ENCODE data around the gene C16orf54. TPM values are rescaled to one million over a fixed set of nuclear protein-coding genes. Genes with fewer than 3 reads are reported as not detected.
"Not testable (repeated sequence)": the region's sequence is repeated elsewhere in the genome, so short reads cannot be mapped to it uniquely, and the experiment has no call there.

Gene C16orf54, protein sequence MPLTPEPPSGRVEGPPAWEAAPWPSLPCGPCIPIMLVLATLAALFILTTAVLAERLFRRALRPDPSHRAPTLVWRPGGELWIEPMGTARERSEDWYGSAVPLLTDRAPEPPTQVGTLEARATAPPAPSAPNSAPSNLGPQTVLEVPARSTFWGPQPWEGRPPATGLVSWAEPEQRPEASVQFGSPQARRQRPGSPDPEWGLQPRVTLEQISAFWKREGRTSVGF
- not detected in 2 replicates for total RNA-seq (2022)
- not detected for Bru-seq, nascent RNA
- not detected for BruChase-seq, experiment 1, labeled RNA remaining after a 6-hour chase
- not detected for BruChase-seq, experiment 2, labeled RNA remaining after a 2-hour chase
- long read RNA-seq: 0 reads

GRCh38 chr16:29745853-29746345 lies at the start of gene C16orf54:
Gene C16orf54 (minus strand): TSS chr16:29745990. CDS start chr16:29744951, 1,039 bp downstream.
- intact Hi-C loops (cut with micrococcal nuclease): no loop called here
- TF ChIP-seq, protein P1, sequence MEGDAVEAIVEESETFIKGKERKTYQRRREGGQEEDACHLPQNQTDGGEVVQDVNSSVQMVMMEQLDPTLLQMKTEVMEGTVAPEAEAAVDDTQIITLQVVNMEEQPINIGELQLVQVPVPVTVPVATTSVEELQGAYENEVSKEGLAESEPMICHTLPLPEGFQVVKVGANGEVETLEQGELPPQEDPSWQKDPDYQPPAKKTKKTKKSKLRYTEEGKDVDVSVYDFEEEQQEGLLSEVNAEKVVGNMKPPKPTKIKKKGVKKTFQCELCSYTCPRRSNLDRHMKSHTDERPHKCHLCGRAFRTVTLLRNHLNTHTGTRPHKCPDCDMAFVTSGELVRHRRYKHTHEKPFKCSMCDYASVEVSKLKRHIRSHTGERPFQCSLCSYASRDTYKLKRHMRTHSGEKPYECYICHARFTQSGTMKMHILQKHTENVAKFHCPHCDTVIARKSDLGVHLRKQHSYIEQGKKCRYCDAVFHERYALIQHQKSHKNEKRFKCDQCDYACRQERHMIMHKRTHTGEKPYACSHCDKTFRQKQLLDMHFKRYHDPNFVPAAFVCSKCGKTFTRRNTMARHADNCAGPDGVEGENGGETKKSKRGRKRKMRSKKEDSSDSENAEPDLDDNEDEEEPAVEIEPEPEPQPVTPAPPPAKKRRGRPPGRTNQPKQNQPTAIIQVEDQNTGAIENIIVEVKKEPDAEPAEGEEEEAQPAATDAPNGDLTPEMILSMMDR (IDR thresholded peaks at IDR 0.05; ENCODE audit: unreplicated experiment): no peak
- Mint-ChIP-seq H3K9me3 (ENCODE audit: unreplicated experiment) (no peaks in the 10 kb centered on the region), H3K4me1 (ENCODE audit: insufficient read depth, unreplicated experiment) (no peaks in the 10 kb centered on the region), H3K27ac (ENCODE audit: low read depth, unreplicated experiment) (no peak within 1 kb of the TSS), H3K4me3 (ENCODE audit: unreplicated experiment) (no peak within 1 kb of the TSS), H3K27me3 (ENCODE audit: insufficient read depth, unreplicated experiment) (peaks cover 22% of the 10 kb centered on the region), H3K36me3 (ENCODE audit: insufficient read depth, unreplicated experiment) (peaks cover 8% of the 10 kb centered on the region)
- DNase-seq (ENCODE audit: unreplicated experiment): no peak
- ChIA-PET POLR2A (no interaction called here), CTCF (no interaction called here)
- BruUV-seq (replicated peaks): no TSS peak

DNA sequence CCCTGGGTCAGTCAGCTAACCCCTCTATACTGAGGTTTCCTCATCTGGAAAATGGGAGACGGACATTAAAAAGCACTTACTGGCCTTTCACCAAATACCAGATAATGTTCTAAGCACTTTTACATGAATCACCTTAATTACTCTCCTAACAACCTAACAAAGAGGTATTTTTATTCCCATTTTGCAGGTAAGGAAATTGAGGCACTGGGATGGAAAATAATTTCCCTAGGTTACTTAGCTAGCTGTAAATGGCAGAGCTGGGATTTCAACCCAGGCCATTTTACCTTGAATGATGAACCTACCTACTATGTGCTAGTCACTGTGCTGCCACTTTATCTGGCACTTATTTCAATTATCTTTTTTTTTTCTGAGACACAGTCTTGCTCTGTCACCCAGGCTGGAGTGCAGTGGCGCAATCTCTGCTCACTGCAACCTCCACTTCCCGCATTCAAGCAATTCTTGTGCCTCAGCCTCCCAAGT lies 48.5 kb upstream of the C16orf54 start:
- Mint-ChIP-seq H3K27ac (ENCODE audit: low read depth, unreplicated experiment) (no peak overlapping the region), H3K4me1 (ENCODE audit: insufficient read depth, unreplicated experiment) (peaks cover 28% of the 10 kb centered on the region), H3K36me3 (ENCODE audit: insufficient read depth, unreplicated experiment) (peaks cover 6% of the 10 kb centered on the region), H3K27me3 (ENCODE audit: insufficient read depth, unreplicated experiment) (no peaks in the 10 kb centered on the region), H3K4me3 (ENCODE audit: unreplicated experiment) (no peak overlapping the region), H3K9me3 (ENCODE audit: unreplicated experiment) (no peaks in the 10 kb centered on the region)
- TF ChIP-seq, protein P1 (IDR thresholded peaks at IDR 0.05; ENCODE audit: unreplicated experiment): no peak
- intact Hi-C loops (cut with micrococcal nuclease): no loop called here
- no peak for DNase-seq (ENCODE audit: unreplicated experiment)
- ChIA-PET CTCF (interaction anchor here (0.6 to 1.6 kb wide), 3 partner anchors 10 to 181 kb away, joined by 3 to 8 read pairs (median 4); partner anchors contain the start of gene PAGR1), POLR2A (interaction anchor here (1.1 to 3.2 kb wide), 3 partner anchors 10 to 22 kb away, joined by 3 to 20 read pairs (median 4); partner anchors contain the start of gene PAGR1)
- BruUV-seq (replicated peaks): no TSS peak

GRCh38 chr16:29793153-29793552 lies 47.4 kb upstream of the C16orf54 start:
- BruUV-seq (replicated peaks); H3K27me3 Mint-ChIP-seq (ENCODE audit: insufficient read depth, unreplicated experiment); H3K9me3 Mint-ChIP-seq (ENCODE audit: unreplicated experiment); DNase-seq (ENCODE audit: unreplicated experiment); H3K4me3 Mint-ChIP-seq (ENCODE audit: unreplicated experiment); H3K27ac Mint-ChIP-seq (ENCODE audit: low read depth, unreplicated experiment); H3K36me3 Mint-ChIP-seq (ENCODE audit: insufficient read depth, unreplicated experiment); intact Hi-C loops (cut with micrococcal nuclease): not testable (repeated sequence)
- POLR2A ChIA-PET: interaction anchor here (0.5 to 3.2 kb wide), 2 partner anchors 11 to 13 kb away, joined by 3 to 20 read pairs; no protein-coding TSS in a partner anchor
- CTCF ChIA-PET: interaction anchor here (0.6 to 1.6 kb wide), 3 partner anchors 11 to 58 kb away, joined by 3 to 8 read pairs (median 3); partner anchors contain the start of gene PAGR1
- peaks cover 28% of the 10 kb centered on the region for H3K4me1 Mint-ChIP-seq (ENCODE audit: insufficient read depth, unreplicated experiment)

- Mint-ChIP-seq H3K4me3 (ENCODE audit: unreplicated experiment) (peak overlapping the region; percentile 84), H3K9me3 (ENCODE audit: unreplicated experiment) (no peaks in the 10 kb centered on the region), H3K27ac (ENCODE audit: low read depth, unreplicated experiment) (peak overlapping the region; percentile 89), H3K27me3 (ENCODE audit: insufficient read depth, unreplicated experiment) (no peaks in the 10 kb centered on the region), H3K4me1 (ENCODE audit: insufficient read depth, unreplicated experiment) (peaks cover 28% of the 10 kb centered on the region), H3K36me3 (ENCODE audit: insufficient read depth, unreplicated experiment) (no peaks in the 10 kb centered on the region)
- intact Hi-C loops (cut with micrococcal nuclease): loop anchor here (2.0 kb wide), 1 partner anchor 91 kb away; no protein-coding TSS in a partner anchor
- DNase-seq (ENCODE audit: unreplicated experiment): no peak
- ChIA-PET CTCF (interaction anchor here (0.6 kb wide), 1 partner anchor 622 kb away, joined by 6 read pairs; no protein-coding TSS in a partner anchor), POLR2A (interaction anchor here (1.3 to 5.6 kb wide), 5 partner anchors 10 to 134 kb away, joined by 4 to 94 read pairs (median 30); partner anchors contain the start of genes KCTD13 and PAGR1)
- TF ChIP-seq, protein P1 (IDR thresholded peaks at IDR 0.05; ENCODE audit: unreplicated experiment): no peak
- BruUV-seq (replicated peaks): no TSS peak
Measured at GRCh38 chr16:29791845-29792807, 46.3 kb upstream of the C16orf54 start.
